GM08714 (cell line): ENCODE results near the gene CTH.

Source experiments
- H3K4me3 ChIP-seq: fragments of 200-500 bp; sonication (Bioruptor generic); 2 replicates; pipeline ENCODE4 v1.5.1; 2014; ENCODE audit warnings: mild to moderate bottlenecking, low read length, inconsistent platforms
- ZNF274 ChIP-seq: IDR thresholded peaks from 2 replicates; pipeline ENCODE4 v1.6.1; 2012; ENCODE audit warnings: mild to moderate bottlenecking, low read depth, low read length

CTH gene

GRCh38 chr1:70487910-70488665 is 77.0 kb downstream of the CTH start:
- H3K4me3 ChIP-seq: no peak overlapping the region
- no peak for TF ChIP-seq ZNF274
